Measurements from ENCODE around the gene ZSCAN5A. TPM values are rescaled to one million over a fixed set of nuclear protein-coding genes. Genes with fewer than 3 reads are reported as not detected.
"Not testable (repeated sequence)": the region's sequence is repeated elsewhere in the genome, so short reads cannot be mapped to it uniquely, and the experiment has no call there.

Gene ZSCAN5A
- total and polyA plus RNA-seq, 4 donors = 1.7 to 13.8 (median 9.0) TPM

GRCh38 chr19:56271151-56271550 is 43.5 kb downstream of the ZSCAN5A start:
- WGBS, 2 donors = 72 to 84% methylated on average over 6 of the region's 6 CpGs
- no peak for ATAC-seq (ENCODE audit: low FRiP score)
- H3K4me3 ChIP-seq (ENCODE audit: low read length in 2 of 2) = no peak overlapping the region
- peaks cover 0 to 2% of the 10 kb centered on the region in 2 donors for H3K36me3 ChIP-seq (ENCODE audit: control insufficient read depth in 1 of 2, insufficient read depth in 2 of 2, low read length in 1 of 2)
- no peak for DNase-seq
- H3K27me3 ChIP-seq (ENCODE audit: control insufficient read depth in 1 of 2, insufficient read depth in 2 of 2, low read length in 1 of 2) = no peaks in the 10 kb centered on the region
- H3K27ac ChIP-seq (ENCODE audit: low read depth in 1 of 2, low read length in 2 of 2) = no peak overlapping the region
- no peaks in the 10 kb centered on the region for H3K4me1 ChIP-seq (ENCODE audit: control insufficient read depth in 1 of 2, insufficient read depth in 2 of 2, low read length in 2 of 2)
- intact Hi-C loops (cut with DNase I) = no loop called here
- H3K9me3 ChIP-seq (ENCODE audit: control insufficient read depth, low read length) = no peaks in the 10 kb centered on the region

GRCh38 chr19:56270676-56271075 is 44.0 kb downstream of the ZSCAN5A start:
- Histone ChIP-seq H3K9me3 (ENCODE audit: control insufficient read depth, low read length) (no peaks in the 10 kb centered on the region), H3K27ac (ENCODE audit: low read depth in 1 of 2, low read length in 2 of 2) (no peak overlapping the region), H3K4me3 (ENCODE audit: low read length in 2 of 2) (no peak overlapping the region), H3K27me3 (ENCODE audit: control insufficient read depth in 1 of 2, insufficient read depth in 2 of 2, low read length in 1 of 2) (no peaks in the 10 kb centered on the region), H3K36me3 (ENCODE audit: control insufficient read depth in 1 of 2, insufficient read depth in 2 of 2, low read length in 1 of 2) (peaks cover 0 to 2% of the 10 kb centered on the region in 2 donors), H3K4me1 (ENCODE audit: control insufficient read depth in 1 of 2, insufficient read depth in 2 of 2, low read length in 2 of 2) (no peaks in the 10 kb centered on the region)
- intact Hi-C loops (cut with DNase I) = no loop called here
- ATAC-seq (ENCODE audit: low FRiP score) = no peak
- 86 to 88% methylated on average over 3 of the region's 3 CpGs for WGBS, 2 donors
- no peak for DNase-seq

- H3K36me3 ChIP-seq (ENCODE audit: control insufficient read depth in 1 of 2, insufficient read depth in 2 of 2, low read length in 1 of 2) = peaks cover 0 to 2% of the 10 kb centered on the region in 2 donors
- no peaks in the 10 kb centered on the region for H3K9me3 ChIP-seq (ENCODE audit: control insufficient read depth, low read length)
- no peaks in the 10 kb centered on the region for H3K27me3 ChIP-seq (ENCODE audit: control insufficient read depth in 1 of 2, insufficient read depth in 2 of 2, low read length in 1 of 2)
- H3K4me3 ChIP-seq (ENCODE audit: low read length in 2 of 2) = no peak overlapping the region
- ATAC-seq (ENCODE audit: low FRiP score) (no peak), DNase-seq (no peak)
- H3K4me1 ChIP-seq (ENCODE audit: control insufficient read depth in 1 of 2, insufficient read depth in 2 of 2, low read length in 2 of 2) = no peaks in the 10 kb centered on the region
- 76 to 95% methylated on average over 6 of the region's 6 CpGs for WGBS, 2 donors
- intact Hi-C loops (cut with DNase I) = no loop called here
- no peak overlapping the region for H3K27ac ChIP-seq (ENCODE audit: low read depth in 1 of 2, low read length in 2 of 2)
Observed at GRCh38 chr19:56269348-56269747, 45.3 kb downstream of the ZSCAN5A start.

GRCh38 chr19:56266051-56266450 is 48.6 kb downstream of the ZSCAN5A start:
- no peak overlapping the region for H3K4me3 ChIP-seq (ENCODE audit: low read length in 2 of 2)
- H3K9me3 ChIP-seq (ENCODE audit: control insufficient read depth, low read length) = no peaks in the 10 kb centered on the region
- no peak overlapping the region for H3K27ac ChIP-seq (ENCODE audit: low read depth in 1 of 2, low read length in 2 of 2)
- 29 to 43% methylated on average over 3 of the region's 3 CpGs for WGBS, 2 donors
- no peak for ATAC-seq (ENCODE audit: low FRiP score)
- no peaks in the 10 kb centered on the region for H3K27me3 ChIP-seq (ENCODE audit: control insufficient read depth in 1 of 2, insufficient read depth in 2 of 2, low read length in 1 of 2)
- intact Hi-C loops (cut with DNase I) = no loop called here
- no peak for DNase-seq
- no peaks in the 10 kb centered on the region for H3K36me3 ChIP-seq (ENCODE audit: control insufficient read depth in 1 of 2, insufficient read depth in 2 of 2, low read length in 1 of 2)
- no peaks in the 10 kb centered on the region for H3K4me1 ChIP-seq (ENCODE audit: control insufficient read depth in 1 of 2, insufficient read depth in 2 of 2, low read length in 2 of 2)

- Histone ChIP-seq H3K27ac (ENCODE audit: low read depth in 1 of 2, low read length in 2 of 2) (no peak overlapping the region), H3K9me3 (ENCODE audit: control insufficient read depth, low read length) (no peaks in the 10 kb centered on the region), H3K27me3 (ENCODE audit: control insufficient read depth in 1 of 2, insufficient read depth in 2 of 2, low read length in 1 of 2) (no peaks in the 10 kb centered on the region), H3K36me3 (ENCODE audit: control insufficient read depth in 1 of 2, insufficient read depth in 2 of 2, low read length in 1 of 2) (no peaks in the 10 kb centered on the region), H3K4me3 (ENCODE audit: low read length in 2 of 2) (no peak overlapping the region), H3K4me1 (ENCODE audit: control insufficient read depth in 1 of 2, insufficient read depth in 2 of 2, low read length in 2 of 2) (no peaks in the 10 kb centered on the region)
- whole genome bisulfite sequencing, 2 donors = 95% methylated on average over 5 of the region's 5 CpGs
- DNase-seq = no peak
- intact Hi-C loops (cut with DNase I) = no loop called here
- ATAC-seq (ENCODE audit: low FRiP score) = no peak
Observed at GRCh38 chr19:56263319-56263718, 51.3 kb downstream of the ZSCAN5A start.

- H3K9me3 ChIP-seq (ENCODE audit: control insufficient read depth, low read length); H3K36me3 ChIP-seq (ENCODE audit: control insufficient read depth in 1 of 2, insufficient read depth in 2 of 2, low read length in 1 of 2); H3K27ac ChIP-seq (ENCODE audit: low read depth in 1 of 2, low read length in 2 of 2); H3K4me1 ChIP-seq (ENCODE audit: control insufficient read depth in 1 of 2, insufficient read depth in 2 of 2, low read length in 2 of 2); intact Hi-C loops (cut with DNase I); DNase-seq; H3K4me3 ChIP-seq (ENCODE audit: low read length in 2 of 2); ATAC-seq (ENCODE audit: low FRiP score); H3K27me3 ChIP-seq (ENCODE audit: control insufficient read depth in 1 of 2, insufficient read depth in 2 of 2, low read length in 1 of 2): not testable (repeated sequence)
- WGBS, 2 donors = 89 to 94% methylated on average over 6 of the region's 6 CpGs
Observed at GRCh38 chr19:56261932-56262331, 52.7 kb downstream of the ZSCAN5A start.

GRCh38 chr19:56261145-56261544 is 53.5 kb downstream of the ZSCAN5A start:
- Histone ChIP-seq H3K9me3 (ENCODE audit: control insufficient read depth, low read length) (no peaks in the 10 kb centered on the region), H3K27me3 (ENCODE audit: control insufficient read depth in 1 of 2, insufficient read depth in 2 of 2, low read length in 1 of 2) (no peaks in the 10 kb centered on the region), H3K4me1 (ENCODE audit: control insufficient read depth in 1 of 2, insufficient read depth in 2 of 2, low read length in 2 of 2) (no peaks in the 10 kb centered on the region), H3K36me3 (ENCODE audit: control insufficient read depth in 1 of 2, insufficient read depth in 2 of 2, low read length in 1 of 2) (no peaks in the 10 kb centered on the region), H3K4me3 (ENCODE audit: low read length in 2 of 2) (no peak overlapping the region), H3K27ac (ENCODE audit: low read depth in 1 of 2, low read length in 2 of 2) (no peak overlapping the region)
- no peak for ATAC-seq (ENCODE audit: low FRiP score)
- DNase-seq = no peak
- intact Hi-C loops (cut with DNase I) = no loop called here

- intact Hi-C loops (cut with DNase I) = no loop called here
- ATAC-seq (ENCODE audit: low FRiP score) = no peak
Observed at GRCh38 chr19:56258272-56258671, 56.4 kb downstream of the ZSCAN5A start.

GRCh38 chr19:56253737-56254136 is 60.9 kb downstream of the ZSCAN5A start:
- H3K27ac ChIP-seq (ENCODE audit: low read depth in 1 of 2, low read length in 2 of 2) = no peak overlapping the region
- no peaks in the 10 kb centered on the region for H3K4me1 ChIP-seq (ENCODE audit: control insufficient read depth in 1 of 2, insufficient read depth in 2 of 2, low read length in 2 of 2)
- DNase-seq (no peak), ATAC-seq (ENCODE audit: low FRiP score) (no peak)
- H3K27me3 ChIP-seq (ENCODE audit: control insufficient read depth in 1 of 2, insufficient read depth in 2 of 2, low read length in 1 of 2) = no peaks in the 10 kb centered on the region
- H3K9me3 ChIP-seq (ENCODE audit: control insufficient read depth, low read length) = peaks cover 1% of the 10 kb centered on the region
- H3K4me3 ChIP-seq (ENCODE audit: low read length in 2 of 2) = no peak overlapping the region
- no peaks in the 10 kb centered on the region for H3K36me3 ChIP-seq (ENCODE audit: control insufficient read depth in 1 of 2, insufficient read depth in 2 of 2, low read length in 1 of 2)
- intact Hi-C loops (cut with DNase I) = no loop called here
- 58 to 60% methylated on average over 5 of the region's 5 CpGs for WGBS, 2 donors

More at GRCh38 chr19:56258272-56258671, 56.4 kb downstream of the ZSCAN5A start:
- Histone ChIP-seq H3K4me3 (ENCODE audit: low read length in 2 of 2) (no peak overlapping the region), H3K36me3 (ENCODE audit: control insufficient read depth in 1 of 2, insufficient read depth in 2 of 2, low read length in 1 of 2) (no peaks in the 10 kb centered on the region), H3K9me3 (ENCODE audit: control insufficient read depth, low read length) (no peaks in the 10 kb centered on the region), H3K27me3 (ENCODE audit: control insufficient read depth in 1 of 2, insufficient read depth in 2 of 2, low read length in 1 of 2) (no peaks in the 10 kb centered on the region), H3K4me1 (ENCODE audit: control insufficient read depth in 1 of 2, insufficient read depth in 2 of 2, low read length in 2 of 2) (no peaks in the 10 kb centered on the region), H3K27ac (ENCODE audit: low read depth in 1 of 2, low read length in 2 of 2) (no peak overlapping the region)
- no peak for DNase-seq
- WGBS, 2 donors = 91% methylated on average over 12 of the region's 12 CpGs

All from aorta (tissue), 5 donors.